Panc1 (cell line): ENCODE measurements around the gene PCNX2. TPM values are rescaled to one million over a fixed set of nuclear protein-coding genes. Genes with fewer than 3 reads are reported as not detected.

ENCODE experiments used
- ATAC-seq: fragments of 200-7000 bp; cut with Tn5 transposase; 2 replicates; pipeline ENCODE4 v1.9.1; 2020; ENCODE audit warnings: mild to moderate bottlenecking, moderate library complexity
- BruUV-seq: library from RNA; stranded (reverse); fragments of 400-500 nt; replicated peaks from 2 replicates; lab custom pipeline; 2021; lab: Mats Ljungman, UMichigan
- CTCF ChIA-PET: fragments of 300-600 bp; sonication (Branson Sonifier 250); formaldehyde crosslinking; loops from one replicate; lab custom pipeline; 2022; ENCODE audit warnings: antibody characterized with exemption; lab: Charles Lee
- POLR2A ChIA-PET: fragments of 300-600 bp; sonication (Branson Sonifier 250); formaldehyde crosslinking; loops from one replicate; lab custom pipeline; 2022; ENCODE audit warnings: antibody characterized with exemption; lab: Charles Lee
- DNase-seq: peaks from one replicate; pipeline ENCODE4 v3.0.0-alpha.2; 2010; ENCODE audit warnings: low read depth, low spot score
- H3K27ac ChIP-seq: 2 replicates; pipeline ENCODE4 v1.5.1; 2011; ENCODE audit warnings: mild to moderate bottlenecking, low read length, inconsistent platforms
- H3K27me3 ChIP-seq: fragments of 200-500 bp; sonication (Bioruptor generic); 2 replicates; pipeline ENCODE4 v1.6.0; 2014; ENCODE audit warnings: low read length, inconsistent platforms; ENCODE audit not compliant: control insufficient read depth, insufficient read depth
- H3K36me3 ChIP-seq: fragments of 200-500 bp; sonication (Bioruptor generic); 2 replicates; pipeline ENCODE4 v1.5.1; 2014; ENCODE audit warnings: inconsistent platforms, mild to moderate bottlenecking, low read length, moderate library complexity; ENCODE audit not compliant: control insufficient read depth, insufficient read depth
- H3K4me1 ChIP-seq: 2 replicates; pipeline ENCODE4 v1.5.1; 2011; ENCODE audit warnings: inconsistent platforms, mild to moderate bottlenecking, low read length, moderate library complexity; ENCODE audit not compliant: control insufficient read depth, insufficient read depth
- H3K4me3 ChIP-seq, 2 experiments: 2 replicates each; pipeline ENCODE4 v1.5.1; 2011 to 2012; ENCODE audit warnings: low read depth in 2 of 2, low read length in 2 of 2, mild to moderate bottlenecking in 2 of 2, inconsistent platforms in 1 of 2, moderate library complexity in 1 of 2
- H3K9me3 ChIP-seq: fragments of 200-500 bp; sonication (Bioruptor generic); 2 replicates; pipeline ENCODE4 v1.5.1; 2014; ENCODE audit warnings: low read depth, mild to moderate bottlenecking, inconsistent platforms, low read length, moderate library complexity; ENCODE audit not compliant: control insufficient read depth, insufficient read depth
- POLR2AphosphoS5 ChIP-seq: IDR thresholded peaks from 2 replicates; pipeline ENCODE4 v1.6.1; 2012; ENCODE audit warnings: mild to moderate bottlenecking, low read depth, low read length, moderate library complexity
- SIN3A ChIP-seq: IDR thresholded peaks from 2 replicates; pipeline ENCODE4 v1.6.1; 2012; ENCODE audit warnings: low read depth, mild to moderate bottlenecking, low read length, moderate library complexity, borderline replicate concordance; ENCODE audit not compliant: insufficient read depth
- TCF7L2 ChIP-seq: IDR thresholded peaks from 2 replicates; pipeline ENCODE4 v1.6.1; 2011; ENCODE audit warnings: mild to moderate bottlenecking, low read depth, low read length, inconsistent platforms
- in situ Hi-C: cut with HindIII; loops from 2 replicates; pipeline ENCODE4 v1.10.0; 2016; ENCODE audit warnings: low sequenced_read_pairs, low pct_unique_long_range_greater_than_20kb
- intact Hi-C: fragments of 100-400 bp; cut with micrococcal nuclease; formaldehyde crosslinking; loops from one replicate; pipeline ENCODE4 v1.10.0; 2022; ENCODE audit not compliant: unreplicated experiment
- total RNA-seq: library from RNA; stranded (reverse); gene quantifications from one replicate; pipeline ENCODE4 v1.2.1, GENCODE V29; 2021; ENCODE audit not compliant: unreplicated experiment
- TF ChIP-seq, protein P1 (sequence below): fragments of 450-650 bp; IDR thresholded peaks from 2 replicates; pipeline ENCODE4 v1.5.1; 2017; ENCODE audit warnings: mild to moderate bottlenecking
- TF ChIP-seq, protein P2 (sequence below), 2 experiments: IDR thresholded peaks; 2 replicates each; pipeline ENCODE4 v1.6.1; 2011 to 2012; ENCODE audit warnings: low read depth in 2 of 2, control low read depth in 1 of 2, low read length in 1 of 2, mild to moderate bottlenecking in 1 of 2, moderate library complexity in 1 of 2; ENCODE audit not compliant: insufficient read depth in 1 of 2

The PCNX2 gene
- total RNA-seq, 1 experiment from 2014 or later, result 2.6 TPM

- Histone ChIP-seq H3K27ac (no peak overlapping the region), H3K4me1 (no peaks in the 10 kb centered on the region), H3K27me3 (no peaks in the 10 kb centered on the region), H3K4me3 (no peak overlapping the region), H3K36me3 (no peaks in the 10 kb centered on the region), H3K9me3 (no peaks in the 10 kb centered on the region)
- TF ChIP-seq, protein P1, sequence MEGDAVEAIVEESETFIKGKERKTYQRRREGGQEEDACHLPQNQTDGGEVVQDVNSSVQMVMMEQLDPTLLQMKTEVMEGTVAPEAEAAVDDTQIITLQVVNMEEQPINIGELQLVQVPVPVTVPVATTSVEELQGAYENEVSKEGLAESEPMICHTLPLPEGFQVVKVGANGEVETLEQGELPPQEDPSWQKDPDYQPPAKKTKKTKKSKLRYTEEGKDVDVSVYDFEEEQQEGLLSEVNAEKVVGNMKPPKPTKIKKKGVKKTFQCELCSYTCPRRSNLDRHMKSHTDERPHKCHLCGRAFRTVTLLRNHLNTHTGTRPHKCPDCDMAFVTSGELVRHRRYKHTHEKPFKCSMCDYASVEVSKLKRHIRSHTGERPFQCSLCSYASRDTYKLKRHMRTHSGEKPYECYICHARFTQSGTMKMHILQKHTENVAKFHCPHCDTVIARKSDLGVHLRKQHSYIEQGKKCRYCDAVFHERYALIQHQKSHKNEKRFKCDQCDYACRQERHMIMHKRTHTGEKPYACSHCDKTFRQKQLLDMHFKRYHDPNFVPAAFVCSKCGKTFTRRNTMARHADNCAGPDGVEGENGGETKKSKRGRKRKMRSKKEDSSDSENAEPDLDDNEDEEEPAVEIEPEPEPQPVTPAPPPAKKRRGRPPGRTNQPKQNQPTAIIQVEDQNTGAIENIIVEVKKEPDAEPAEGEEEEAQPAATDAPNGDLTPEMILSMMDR, result no peak
- TF ChIP-seq POLR2AphosphoS5 (no peak), TCF7L2 (no peak), SIN3A (no peak)
- TF ChIP-seq, protein P2, sequence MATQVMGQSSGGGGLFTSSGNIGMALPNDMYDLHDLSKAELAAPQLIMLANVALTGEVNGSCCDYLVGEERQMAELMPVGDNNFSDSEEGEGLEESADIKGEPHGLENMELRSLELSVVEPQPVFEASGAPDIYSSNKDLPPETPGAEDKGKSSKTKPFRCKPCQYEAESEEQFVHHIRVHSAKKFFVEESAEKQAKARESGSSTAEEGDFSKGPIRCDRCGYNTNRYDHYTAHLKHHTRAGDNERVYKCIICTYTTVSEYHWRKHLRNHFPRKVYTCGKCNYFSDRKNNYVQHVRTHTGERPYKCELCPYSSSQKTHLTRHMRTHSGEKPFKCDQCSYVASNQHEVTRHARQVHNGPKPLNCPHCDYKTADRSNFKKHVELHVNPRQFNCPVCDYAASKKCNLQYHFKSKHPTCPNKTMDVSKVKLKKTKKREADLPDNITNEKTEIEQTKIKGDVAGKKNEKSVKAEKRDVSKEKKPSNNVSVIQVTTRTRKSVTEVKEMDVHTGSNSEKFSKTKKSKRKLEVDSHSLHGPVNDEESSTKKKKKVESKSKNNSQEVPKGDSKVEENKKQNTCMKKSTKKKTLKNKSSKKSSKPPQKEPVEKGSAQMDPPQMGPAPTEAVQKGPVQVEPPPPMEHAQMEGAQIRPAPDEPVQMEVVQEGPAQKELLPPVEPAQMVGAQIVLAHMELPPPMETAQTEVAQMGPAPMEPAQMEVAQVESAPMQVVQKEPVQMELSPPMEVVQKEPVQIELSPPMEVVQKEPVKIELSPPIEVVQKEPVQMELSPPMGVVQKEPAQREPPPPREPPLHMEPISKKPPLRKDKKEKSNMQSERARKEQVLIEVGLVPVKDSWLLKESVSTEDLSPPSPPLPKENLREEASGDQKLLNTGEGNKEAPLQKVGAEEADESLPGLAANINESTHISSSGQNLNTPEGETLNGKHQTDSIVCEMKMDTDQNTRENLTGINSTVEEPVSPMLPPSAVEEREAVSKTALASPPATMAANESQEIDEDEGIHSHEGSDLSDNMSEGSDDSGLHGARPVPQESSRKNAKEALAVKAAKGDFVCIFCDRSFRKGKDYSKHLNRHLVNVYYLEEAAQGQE (IDR thresholded peaks at IDR 0.05; ENCODE audit: insufficient read depth in 1 of 2, low read depth in 2 of 2, low read length in 1 of 2), result no peak
- ChIA-PET POLR2A (no interaction called here), CTCF (no interaction called here)
- in situ Hi-C loops (no loop called here), intact Hi-C loops (no loop called here)
- DNase-seq (no peak), ATAC-seq (no peak)
- BruUV-seq, result no TSS peak
These were observed 283.5 kb downstream of the PCNX2 start for GRCh38 chr1:233012021-233012420.

- no peaks in the 10 kb centered on the region for H3K9me3 ChIP-seq
- DNase-seq (no peak), ATAC-seq (no peak)
- H3K4me1 ChIP-seq, result no peaks in the 10 kb centered on the region
- H3K4me3 ChIP-seq, result no peak overlapping the region
- H3K27ac ChIP-seq, result no peak overlapping the region
- intact Hi-C loops, result no loop called here
- POLR2A ChIA-PET, result no interaction called here
- no peaks in the 10 kb centered on the region for H3K27me3 ChIP-seq
- no TSS peak for BruUV-seq
- no peaks in the 10 kb centered on the region for H3K36me3 ChIP-seq
- CTCF ChIA-PET, result no interaction called here
- in situ Hi-C loops, result no loop called here
- no peak for TF ChIP-seq TCF7L2
- TF ChIP-seq, protein P1, result no peak
These were observed 285.4 kb downstream of the PCNX2 start for GRCh38 chr1:233010146-233010545.
